K562 treated with DMSO at 1 percent for 4 hours (cell line): ENCODE measurements around the gene GTF2F2. TPM values are rescaled to one million over a fixed set of nuclear protein-coding genes. Genes with fewer than 3 reads are reported as not detected.

Experiments
- total RNA-seq: library from RNA; unstranded; fragments of 300-600 nt; gene quantifications from 2 replicates; pipeline ENCODE4 v1.2.3, GENCODE V29; 2022; ENCODE audit not compliant: insufficient read depth

GTF2F2 gene, protein sequence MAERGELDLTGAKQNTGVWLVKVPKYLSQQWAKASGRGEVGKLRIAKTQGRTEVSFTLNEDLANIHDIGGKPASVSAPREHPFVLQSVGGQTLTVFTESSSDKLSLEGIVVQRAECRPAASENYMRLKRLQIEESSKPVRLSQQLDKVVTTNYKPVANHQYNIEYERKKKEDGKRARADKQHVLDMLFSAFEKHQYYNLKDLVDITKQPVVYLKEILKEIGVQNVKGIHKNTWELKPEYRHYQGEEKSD
- total RNA-seq = 13.2 and 13.9 TPM in 2 replicates

DNA sequence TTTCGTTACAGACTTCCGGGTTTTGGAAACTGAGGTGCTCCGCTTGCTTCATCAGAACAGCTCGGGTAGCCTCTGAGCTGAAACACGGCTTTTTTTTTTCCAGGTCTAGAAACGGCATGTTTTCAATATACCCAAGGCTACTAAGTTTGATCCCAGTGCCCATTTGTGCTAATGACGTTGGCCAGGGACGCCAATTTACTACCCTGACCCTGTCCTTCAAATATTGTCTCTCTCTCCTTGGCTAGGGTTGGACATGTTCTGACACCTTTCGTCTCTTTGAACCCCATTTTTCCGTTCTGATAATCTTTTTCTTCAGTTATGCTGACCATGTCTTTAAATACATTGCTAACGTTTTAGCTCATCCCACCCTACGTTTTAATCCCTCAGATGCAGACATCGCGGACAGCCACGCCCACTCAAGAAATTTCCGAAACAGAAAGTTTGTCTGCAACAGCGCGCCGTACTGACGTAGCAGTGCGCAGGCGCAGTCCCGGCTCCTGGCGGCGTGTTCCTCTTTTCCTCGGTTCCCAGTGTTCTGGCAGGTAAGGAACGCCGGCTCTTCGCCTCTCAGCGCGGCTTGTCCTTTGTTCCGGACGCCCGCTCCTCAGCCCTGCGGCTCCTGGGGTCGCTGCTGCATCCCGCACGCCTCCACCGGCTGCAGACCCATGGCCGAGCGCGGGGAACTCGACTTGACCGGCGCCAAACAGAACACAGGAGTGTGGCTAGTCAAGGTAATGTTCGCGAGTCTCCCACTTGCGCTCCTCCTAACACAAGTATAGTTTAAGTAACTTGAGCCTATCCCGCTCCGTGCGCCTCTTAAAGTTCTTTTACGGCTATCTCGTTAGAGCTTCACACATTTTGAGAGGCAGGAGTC is at the start of gene GTF2F2:
Gene GTF2F2 (plus strand): TSS at position 520 of the 874 bp plus-strand sequence. CDS start 146 bp downstream, at position 666.

DNA sequence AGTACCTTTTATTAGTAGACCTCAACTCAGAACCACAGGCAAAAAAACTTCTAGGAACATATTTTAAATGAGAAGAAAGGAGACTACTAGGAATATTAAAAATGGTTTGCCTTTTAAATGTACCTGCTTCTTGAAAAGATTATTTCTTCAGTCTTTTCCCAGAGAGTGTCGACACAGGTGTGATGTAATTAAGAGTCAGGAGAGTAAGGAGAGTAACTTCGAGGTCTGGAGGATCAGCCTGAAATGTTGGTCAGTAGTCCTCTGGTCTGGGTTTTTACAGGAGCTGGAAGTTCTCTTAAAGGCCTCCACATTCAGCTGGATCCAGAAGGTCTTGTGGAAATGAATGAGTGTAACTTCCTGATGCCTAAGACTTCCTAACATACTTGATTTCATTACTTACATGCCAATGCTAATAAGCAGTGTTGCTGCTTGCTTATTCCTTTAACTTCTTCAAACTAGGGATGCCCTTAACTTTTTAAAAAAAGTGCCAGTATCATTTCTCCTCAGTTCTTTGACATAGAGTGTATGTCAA is 80.5 kb downstream of the GTF2F2 start, which contains the start of gene KCTD4:
Gene KCTD4 (minus strand): TSS at position 345 of the 532 bp plus-strand sequence. CDS start 6,478 bp downstream, outside the sequence.

Other genes with a start within 250 kb of the GTF2F2 start
- 2.2 and 2.5 TPM in 2 replicates for gene NUFIP1, start 131.0 kb upstream of the GTF2F2 start, total RNA-seq
- 10.4 and 12.6 TPM in 2 replicates for gene GPALPP1, start 131.0 kb upstream of the GTF2F2 start, total RNA-seq
- not detected in 2 replicates for gene KCTD4, start 80.5 kb downstream of the GTF2F2 start, total RNA-seq
- 3,047 and 3,166 TPM in 2 replicates for gene TPT1, start 220.7 kb downstream of the GTF2F2 start, total RNA-seq